ENCODE data around the gene ERICH4. TPM values are rescaled to one million over a fixed set of nuclear protein-coding genes. Genes with fewer than 3 reads are reported as not detected.
A peak's percentile ranks its signal among the peaks of the same experiment; 100 is the strongest.

The ERICH4 gene
- total RNA-seq, 4 donors from 2014 or later: not detected

- Histone ChIP-seq H3K27me3 (no peaks in the 10 kb centered on the region), H3K36me3 (no peaks in the 10 kb centered on the region), H3K9me3 (no peaks in the 10 kb centered on the region), H3K4me1 (no peaks in the 10 kb centered on the region), H3K27ac (no peak overlapping the region), H3K4me3 (no peak overlapping the region)
- intact Hi-C loops (cut with DNase I; ENCODE audit: low total_unique reads): no loop called here
- no peak for DNase-seq
- TF ChIP-seq CTCF (IDR thresholded peaks at IDR 0.05) (no peak), POLR2A (IDR thresholded peaks at IDR 0.05) (no peak)
Observed at GRCh38 chr19:41435936-41436673, 6.9 kb upstream of the ERICH4 start.

- intact Hi-C loops (cut with DNase I; ENCODE audit: low total_unique reads): no loop called here
- Histone ChIP-seq H3K4me1 (no peaks in the 10 kb centered on the region), H3K27me3 (no peaks in the 10 kb centered on the region), H3K9me3 (no peaks in the 10 kb centered on the region), H3K4me3 (no peak overlapping the region), H3K27ac (no peak overlapping the region), H3K36me3 (no peaks in the 10 kb centered on the region)
- no peak for DNase-seq
- no peak for TF ChIP-seq CTCF (IDR thresholded peaks at IDR 0.05)
- TF ChIP-seq POLR2A (IDR thresholded peaks at IDR 0.05): no peak
Observed at GRCh38 chr19:41436674-41436951, 6.3 kb upstream of the ERICH4 start.

GRCh38 chr19:41437944-41438574 lies 4.9 kb upstream of the ERICH4 start:
- H3K27ac ChIP-seq: no peak overlapping the region
- DNase-seq: no peak
- H3K9me3 ChIP-seq: no peaks in the 10 kb centered on the region
- H3K4me1 ChIP-seq: no peaks in the 10 kb centered on the region
- H3K36me3 ChIP-seq: no peaks in the 10 kb centered on the region
- TF ChIP-seq POLR2A (IDR thresholded peaks at IDR 0.05) (no peak), CTCF (IDR thresholded peaks at IDR 0.05) (no peak)
- intact Hi-C loops (cut with DNase I; ENCODE audit: low total_unique reads): no loop called here
- H3K4me3 ChIP-seq: no peak overlapping the region
- no peaks in the 10 kb centered on the region for H3K27me3 ChIP-seq

GRCh38 chr19:41439441-41440222 lies 3.3 kb upstream of the ERICH4 start, which contains the start of gene DMAC2:
TSS of gene DMAC2 (minus strand) at chr19:41439912. CDS start at chr19:41439899, 13 bp downstream.
- H3K36me3 ChIP-seq: no peaks in the 10 kb centered on the region
- TF ChIP-seq POLR2A (IDR thresholded peaks at IDR 0.05): peak; percentile 30 to 63
- TF ChIP-seq CTCF (IDR thresholded peaks at IDR 0.05): peak; percentile 45 to 64 (median 50)
- H3K4me3 ChIP-seq: peak within 1 kb of the TSS; percentile 81
- no peaks in the 10 kb centered on the region for H3K9me3 ChIP-seq
- H3K27me3 ChIP-seq: no peaks in the 10 kb centered on the region
- H3K27ac ChIP-seq: peak within 1 kb of the TSS; percentile 91 to 97
- no peaks in the 10 kb centered on the region for H3K4me1 ChIP-seq
- intact Hi-C loops (cut with DNase I; ENCODE audit: low total_unique reads): no loop called here
- peak; percentile 95 to 98 for DNase-seq
